Limb (tissue), 2 donors: ENCODE data around the gene DENND5A.
"Not testable (repeated sequence)": the region's sequence is repeated elsewhere in the genome, so short reads cannot be mapped to it uniquely, and the experiment has no call there.

Experiments used
- DNase-seq, 2 donors: peaks; one replicate each; pipeline ENCODE4 v3.0.0-alpha.2; 2016; ENCODE audit errors: extremely low spot score in 2 of 2

The DENND5A gene

DNA sequence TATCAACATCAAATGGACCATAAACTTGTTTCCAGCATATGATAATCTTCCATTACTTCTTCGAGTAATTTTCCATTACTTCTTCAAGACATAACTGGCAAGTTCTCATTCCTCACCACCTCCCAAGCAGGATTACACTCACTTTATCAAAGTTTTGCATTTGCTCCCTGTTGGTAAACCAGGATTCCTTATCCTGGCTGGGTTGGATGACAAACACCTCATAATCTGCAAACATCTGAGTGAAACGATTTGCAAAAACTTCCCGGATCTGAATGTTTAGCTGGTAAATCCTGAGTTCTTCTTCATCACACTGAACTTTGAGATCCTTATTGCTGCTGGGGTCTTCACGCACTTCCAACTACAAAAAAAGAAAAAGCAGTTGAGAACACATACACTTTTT lies 86.4 kb downstream of the DENND5A start:
- DNase-seq = no peak

DNA sequence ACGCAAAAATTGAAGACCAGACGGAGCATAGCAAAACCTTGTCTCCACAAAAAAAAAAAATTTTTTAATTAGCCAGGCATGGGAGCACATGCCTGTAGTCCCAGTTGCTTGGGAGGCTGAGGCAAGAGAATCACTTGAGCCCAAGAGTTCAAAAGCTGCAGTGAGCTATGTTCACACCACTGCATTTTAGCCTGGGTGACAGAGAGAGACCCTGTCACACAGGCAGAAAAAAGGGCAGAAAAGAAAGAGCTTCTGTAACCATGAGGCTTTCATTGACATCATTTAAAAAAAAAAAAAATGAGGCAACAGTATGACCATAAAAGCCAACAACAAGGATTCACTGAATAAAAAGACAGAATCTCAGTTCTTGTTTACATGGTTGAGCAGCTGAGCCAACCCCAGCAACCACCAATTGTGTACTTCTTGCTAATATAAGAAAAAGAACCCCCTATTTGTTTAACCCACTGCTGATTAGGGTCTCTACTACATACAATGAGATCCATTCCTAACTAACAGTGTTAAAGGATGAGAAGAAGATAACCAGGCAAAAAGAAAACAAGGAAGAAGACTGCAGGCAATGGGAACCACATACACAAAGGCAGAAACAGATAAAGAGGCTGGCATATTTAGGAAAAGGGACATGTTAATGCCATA lies 87.6 kb downstream of the DENND5A start:
- DNase-seq = no peak

GRCh38 chr11:9176550-9176949 lies 88.6 kb downstream of the DENND5A start:
- no peak for DNase-seq

GRCh38 chr11:9176136-9176535 lies 89.0 kb downstream of the DENND5A start:
- no peak for DNase-seq

- DNase-seq = no peak
Measured at GRCh38 chr11:9172389-9172788, 92.8 kb downstream of the DENND5A start.

DNA sequence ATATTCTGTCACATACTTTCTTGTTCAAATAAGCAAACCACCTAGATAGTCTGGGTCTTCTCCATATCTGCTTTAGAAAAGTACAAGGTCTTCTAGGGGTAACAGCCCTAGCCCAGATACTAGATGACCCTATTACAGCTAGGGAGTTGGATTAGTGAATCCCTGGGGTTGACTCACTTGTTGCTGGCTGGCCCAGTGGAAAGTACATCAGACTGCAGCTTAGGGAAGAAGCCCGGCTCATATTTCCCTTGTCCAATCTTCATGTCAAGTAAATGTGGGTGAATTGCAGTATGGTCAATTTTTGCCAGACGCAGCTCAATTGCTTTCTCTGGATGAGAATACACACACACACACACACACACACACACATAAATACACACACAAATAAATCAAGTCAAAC lies 94.7 kb downstream of the DENND5A start:
- DNase-seq = no peak

DNA sequence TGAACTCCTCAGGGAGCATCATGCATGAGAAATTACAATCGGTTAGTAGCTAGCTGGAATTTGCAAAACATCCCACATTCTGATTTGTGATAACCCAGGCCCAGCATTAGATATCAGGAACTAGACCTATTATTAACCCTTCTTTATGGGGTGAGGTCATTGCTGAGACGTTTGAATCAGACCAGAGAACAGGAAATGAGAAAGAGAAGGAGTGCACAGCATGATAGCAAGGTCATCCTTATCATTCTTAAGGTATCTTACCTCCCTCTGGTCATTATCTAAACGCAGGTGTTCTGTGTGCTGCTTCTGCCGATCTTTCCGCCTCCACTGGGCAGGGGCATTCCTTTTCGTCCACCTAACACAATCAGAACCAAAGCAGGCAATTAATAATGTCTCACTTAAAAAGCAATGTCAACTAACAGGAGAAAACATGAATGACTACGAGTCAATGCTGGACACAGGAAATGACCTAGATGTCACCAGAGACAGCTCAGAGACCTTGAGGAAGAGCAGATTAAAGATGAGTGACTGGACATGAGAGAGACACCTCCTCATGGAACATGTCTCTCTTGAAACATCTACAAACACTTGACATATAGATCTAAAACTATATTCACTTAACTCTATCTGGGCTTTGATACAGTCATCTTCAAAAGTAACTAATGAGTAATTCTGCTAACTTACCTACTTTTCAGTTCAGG lies 95.4 kb downstream of the DENND5A start:
- DNase-seq = no peak

DNA sequence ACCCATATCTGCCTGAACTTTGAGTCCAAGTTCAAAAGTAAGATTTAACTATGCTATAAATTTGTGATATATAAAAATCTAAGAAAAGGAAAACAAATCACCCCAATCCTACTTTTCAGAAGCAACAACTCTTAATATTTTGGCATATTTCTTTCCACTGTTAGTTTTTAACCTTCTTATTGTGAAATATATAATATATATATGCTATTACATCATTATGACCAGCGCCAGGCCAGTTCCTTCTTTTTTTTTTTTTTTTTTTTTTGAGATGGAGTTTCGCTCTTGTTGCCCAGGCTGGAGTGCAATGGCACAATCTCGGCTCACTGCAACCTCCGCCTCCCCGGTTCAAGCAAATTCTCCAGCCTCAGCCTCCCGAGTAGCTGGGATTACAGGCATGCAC lies 103.2 kb downstream of the DENND5A start:
- not testable (repeated sequence) for DNase-seq

GRCh38 chr11:9160166-9160565 lies 105.0 kb downstream of the DENND5A start:
- DNase-seq = no peak

DNA sequence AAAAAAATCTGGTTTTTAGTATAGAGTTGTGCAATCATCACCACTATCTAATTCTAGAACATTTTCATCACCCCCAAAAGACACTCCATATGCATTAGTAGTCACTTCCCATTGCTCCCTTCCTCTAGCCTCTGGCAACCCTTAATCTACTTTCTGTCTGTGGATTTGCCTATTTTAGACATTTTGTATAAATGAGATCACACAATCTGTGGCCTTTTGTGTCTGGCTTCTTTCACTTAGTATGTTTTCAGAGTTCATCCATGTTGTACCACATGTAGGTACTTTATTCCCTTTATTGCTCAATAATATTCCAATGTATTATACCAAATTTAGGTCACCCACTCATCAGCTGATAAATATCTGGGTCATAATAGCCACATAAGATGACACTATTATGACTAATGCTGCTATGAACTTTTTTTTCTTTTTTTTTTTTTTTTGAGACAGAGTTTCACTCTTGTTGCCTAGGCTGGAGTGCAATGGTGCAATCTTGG lies 106.2 kb downstream of the DENND5A start:
- no peak for DNase-seq

DNA sequence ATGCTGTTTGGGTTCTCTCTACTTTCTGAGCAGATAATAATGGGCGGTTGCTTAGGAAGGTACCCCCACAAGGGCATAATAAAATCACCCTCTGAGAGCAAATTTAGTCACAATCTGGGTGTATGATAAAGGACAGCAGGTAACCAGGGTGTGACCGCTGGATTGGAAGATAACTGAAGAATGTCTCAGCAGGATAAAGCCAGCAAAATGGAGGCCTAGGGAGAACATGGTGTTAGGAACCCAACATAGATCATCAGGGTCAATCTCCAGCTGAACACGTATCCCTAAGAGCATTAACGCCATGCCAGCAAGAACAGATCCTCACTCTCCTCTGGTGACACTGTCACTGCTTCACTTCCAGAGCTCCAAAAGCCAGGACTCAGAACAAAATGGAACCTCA lies 109.2 kb downstream of the DENND5A start:
- peak in 1 of 2 donors; percentile 1 for DNase-seq

GRCh38 chr11:9153651-9154050 lies 111.5 kb downstream of the DENND5A start:
- no peak for DNase-seq

- no peak for DNase-seq
Measured at GRCh38 chr11:9151631-9152030, 113.5 kb downstream of the DENND5A start.

GRCh38 chr11:9150926-9151325 lies 114.2 kb downstream of the DENND5A start:
- DNase-seq = no peak

DNA sequence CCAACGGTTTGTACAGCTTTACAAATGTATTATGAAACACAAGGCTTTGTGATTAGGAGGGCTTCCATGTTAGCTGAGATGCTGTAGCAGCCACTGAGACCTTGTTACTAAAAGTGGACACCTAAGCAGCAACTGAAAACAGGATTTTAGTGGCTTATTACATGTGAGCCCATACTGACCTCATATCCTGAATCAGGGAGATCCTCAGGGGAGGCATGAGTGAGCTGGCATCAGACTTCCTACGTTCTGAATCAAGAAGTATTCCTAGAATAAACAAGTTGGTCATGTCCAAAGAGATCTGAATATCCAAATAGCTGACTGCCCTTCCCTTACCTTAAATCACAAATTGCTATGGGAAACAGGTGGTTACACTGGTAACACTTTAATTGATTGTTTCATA lies 114.6 kb downstream of the DENND5A start:
- DNase-seq = peak in 1 of 2 donors; percentile 0

DNA sequence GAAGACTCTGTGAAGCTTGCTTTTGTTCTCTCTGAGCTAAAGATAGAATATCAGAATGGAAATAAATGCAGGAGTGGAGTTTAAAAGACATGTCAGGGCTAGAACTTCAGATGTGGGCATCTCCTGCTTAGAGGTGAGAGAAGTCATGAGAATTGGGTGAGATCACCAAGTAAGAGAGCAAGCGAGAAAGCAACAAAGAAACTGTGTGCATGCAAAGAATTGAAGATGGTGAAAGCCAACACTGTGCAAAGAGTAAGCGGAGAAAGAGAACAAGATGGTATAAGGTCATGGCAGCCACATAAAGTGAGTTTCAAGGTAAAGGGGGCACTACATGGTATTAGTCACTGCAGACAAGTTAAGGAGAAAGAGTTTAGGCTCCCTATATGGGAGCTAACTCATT lies 116.4 kb downstream of the DENND5A start:
- no peak for DNase-seq

- DNase-seq = no peak
Measured at GRCh38 chr11:9148035-9148434, 117.1 kb downstream of the DENND5A start.

- no peak for DNase-seq
Measured at GRCh38 chr11:9146477-9146876, 118.7 kb downstream of the DENND5A start.

DNA sequence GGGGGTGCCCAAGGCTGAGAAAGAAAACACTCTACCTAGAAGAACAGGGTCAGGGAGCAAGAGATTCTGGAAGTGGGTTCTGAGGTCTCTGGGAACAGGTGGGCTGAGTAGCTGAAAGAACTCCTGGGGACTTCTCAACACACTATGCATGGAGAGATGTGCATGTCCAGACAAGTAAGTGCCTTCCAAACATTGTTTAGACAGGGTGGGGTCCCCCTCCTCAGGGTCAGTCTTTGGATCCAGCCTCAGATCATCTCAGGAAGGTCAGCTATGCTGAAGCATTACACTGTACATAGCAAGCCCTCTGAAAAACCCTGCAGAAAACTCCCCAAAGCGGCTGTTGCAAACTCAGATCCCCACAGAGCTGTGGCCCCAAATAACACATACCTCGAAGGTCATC lies 119.9 kb downstream of the DENND5A start:
- no peak for DNase-seq

DNA sequence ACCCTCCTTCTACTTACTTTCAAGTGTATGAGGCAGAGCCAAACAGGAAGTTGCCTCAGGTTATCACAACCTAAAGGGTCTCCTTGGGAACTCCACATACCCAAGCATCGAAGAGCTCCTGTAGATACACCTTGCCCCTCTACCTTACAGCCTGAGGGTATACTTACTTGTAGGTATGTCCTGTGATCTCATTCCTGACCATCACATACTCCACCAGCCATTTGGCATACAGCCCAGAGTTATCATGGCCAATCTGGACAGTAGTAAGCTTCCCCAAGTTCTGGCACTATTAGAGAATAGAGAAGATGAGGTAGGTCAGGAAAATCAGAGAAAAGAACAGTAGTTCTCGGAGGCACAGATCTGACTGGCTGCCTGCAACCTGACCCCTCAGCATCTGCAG lies 120.3 kb downstream of the DENND5A start:
- no peak for DNase-seq

GRCh38 chr11:9143721-9144120 lies 121.4 kb downstream of the DENND5A start:
- DNase-seq = no peak

GRCh38 chr11:9142732-9143131 lies 122.4 kb downstream of the DENND5A start:
- no peak for DNase-seq

DNA sequence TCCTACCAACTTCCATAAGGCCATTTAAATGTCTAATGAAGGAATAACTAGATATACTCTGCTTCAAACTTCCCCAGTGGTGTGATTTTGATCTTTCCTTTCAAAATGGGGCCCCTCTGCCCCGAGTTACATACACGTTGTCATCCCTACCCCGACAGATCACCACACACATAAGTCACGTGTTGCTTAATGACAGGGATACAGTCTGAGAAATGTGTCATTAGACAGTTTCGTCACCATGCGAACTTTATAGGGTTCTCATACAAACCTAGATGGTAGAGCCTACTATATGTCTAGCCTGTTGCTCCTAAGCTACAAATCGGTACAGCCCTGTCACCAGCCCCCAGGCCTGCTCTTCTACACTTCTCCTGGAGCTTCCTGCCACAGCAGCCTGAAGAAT lies 124.0 kb downstream of the DENND5A start:
- DNase-seq = no peak
